Progenitor cell of endocrine pancreas (in vitro differentiated cells): Measurements from ENCODE around the gene ACBD3. TPM values are rescaled to one million over a fixed set of nuclear protein-coding genes. Genes with fewer than 3 reads are reported as not detected.
"Not testable (repeated sequence)": the region's sequence is repeated elsewhere in the genome, so short reads cannot be mapped to it uniquely, and the experiment has no call there.

Experiments used
- DNase-seq: peaks from one replicate; pipeline ENCODE4 v3.0.0; 2021; ENCODE audit warnings: low spot score; ENCODE audit not compliant: unreplicated experiment
- H3K27ac Mint-ChIP-seq: 2 replicates; pipeline ENCODE4 v1.8.0; 2021; ENCODE audit warnings: mild to moderate bottlenecking, moderate library complexity, mixed read lengths
- H3K27me3 Mint-ChIP-seq: 2 replicates; pipeline ENCODE4 v1.8.0; 2021; ENCODE audit warnings: mixed read lengths
- H3K36me3 Mint-ChIP-seq: 2 replicates; pipeline ENCODE4 v1.8.0; 2022; ENCODE audit warnings: mixed read lengths; ENCODE audit not compliant: insufficient read depth
- H3K4me1 Mint-ChIP-seq: 2 replicates; pipeline ENCODE4 v1.8.0; 2021; ENCODE audit warnings: low read depth, mixed read lengths
- H3K4me3 Mint-ChIP-seq: 2 replicates; pipeline ENCODE4 v1.8.0; 2021; ENCODE audit warnings: low read depth, mild to moderate bottlenecking, moderate library complexity, mixed read lengths
- H3K9me3 Mint-ChIP-seq: 2 replicates; pipeline ENCODE4 v1.8.0; 2021; ENCODE audit warnings: low read depth, mixed read lengths
- CTCF ChIP-seq: fragments of 200-600 bp; sonication (generic); IDR thresholded peaks from one replicate; pipeline ENCODE4 v1.5.0; 2021; ENCODE audit warnings: antibody characterized with exemption, mild to moderate bottlenecking; ENCODE audit not compliant: unreplicated experiment
- total RNA-seq: library from RNA; stranded (reverse); gene quantifications from 2 replicates; pipeline ENCODE4 v1.2.1, GENCODE V29; 2021

ACBD3 gene
- total RNA-seq, 1 donor from 2014 or later, result 29.3 TPM

DNA sequence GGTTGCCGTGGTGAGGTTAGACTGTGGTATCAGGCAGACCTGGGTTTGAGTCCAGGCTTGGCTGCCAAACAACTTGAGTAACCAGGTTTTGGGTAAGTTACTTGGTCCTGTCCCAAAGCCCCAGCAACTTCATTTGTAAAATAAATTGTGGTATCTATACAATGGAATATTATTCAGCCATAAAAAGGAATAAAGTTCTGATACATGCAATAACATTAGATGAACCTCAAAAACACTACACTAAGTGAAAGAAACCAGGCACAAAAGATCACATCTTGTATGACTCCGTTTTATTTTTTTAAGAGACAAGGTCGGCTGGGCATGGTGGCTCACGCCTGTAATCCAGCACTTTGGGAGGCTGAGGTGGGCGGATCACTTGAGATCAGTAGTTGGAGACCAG, 20.5 kb upstream of the ACBD3 start:
- no peaks in the 10 kb centered on the region for H3K9me3 Mint-ChIP-seq
- peaks cover 1% of the 10 kb centered on the region for H3K4me1 Mint-ChIP-seq
- no peaks in the 10 kb centered on the region for H3K36me3 Mint-ChIP-seq
- H3K4me3 Mint-ChIP-seq, result no peak overlapping the region
- H3K27ac Mint-ChIP-seq, result no peak overlapping the region
- peaks cover 14% of the 10 kb centered on the region for H3K27me3 Mint-ChIP-seq
- no peak for TF ChIP-seq CTCF
- DNase-seq, result no peak

GRCh38 chr1:226204198-226204597, 17.7 kb upstream of the ACBD3 start:
- Mint-ChIP-seq H3K36me3 (no peaks in the 10 kb centered on the region), H3K4me3 (no peak overlapping the region), H3K9me3 (no peaks in the 10 kb centered on the region), H3K4me1 (peaks cover 1% of the 10 kb centered on the region), H3K27me3 (no peaks in the 10 kb centered on the region), H3K27ac (no peak overlapping the region)
- no peak for TF ChIP-seq CTCF
- no peak for DNase-seq

DNA sequence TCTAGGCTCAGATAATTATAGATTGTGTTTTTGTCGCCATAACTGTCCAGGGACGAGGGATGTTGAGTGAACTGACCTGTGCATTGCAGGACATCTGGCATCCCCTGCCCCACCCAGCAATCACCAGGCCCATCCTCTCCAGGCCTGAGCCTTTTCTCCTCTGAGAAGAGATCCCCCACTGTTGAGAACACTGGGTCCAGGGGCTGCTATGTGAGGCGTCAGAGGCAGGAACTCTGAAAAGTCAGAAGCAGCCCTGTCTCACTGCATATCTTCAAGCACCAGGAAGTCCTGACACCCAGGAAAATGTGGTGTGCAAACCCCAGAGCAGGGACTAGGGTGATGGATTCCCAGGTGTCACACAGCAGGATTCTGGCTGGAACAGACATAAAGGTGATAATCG, 17.1 kb upstream of the ACBD3 start:
- no peaks in the 10 kb centered on the region for H3K27me3 Mint-ChIP-seq

DNA sequence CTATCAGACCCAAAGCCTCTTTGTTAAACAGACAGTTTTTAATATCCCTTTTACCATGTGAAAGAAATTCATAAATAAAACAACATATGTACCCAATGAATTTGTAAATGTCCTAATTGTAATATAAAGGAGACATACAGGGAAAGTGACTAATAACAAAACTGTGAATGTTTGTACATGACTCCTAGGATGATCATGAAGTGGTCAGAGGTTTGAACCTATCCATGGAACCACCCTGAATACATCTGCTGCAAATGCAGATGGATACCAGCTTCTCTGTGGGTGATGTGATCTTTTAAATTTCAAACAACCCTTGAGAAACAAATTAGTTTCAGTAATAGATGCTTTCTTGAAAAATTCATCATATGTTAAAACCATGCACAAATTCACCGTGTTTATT, 16.7 kb upstream of the ACBD3 start:
- Mint-ChIP-seq H3K4me1 (peaks cover 1% of the 10 kb centered on the region), H3K9me3 (no peaks in the 10 kb centered on the region), H3K4me3 (no peak overlapping the region), H3K36me3 (no peaks in the 10 kb centered on the region), H3K27me3 (no peaks in the 10 kb centered on the region), H3K27ac (no peak overlapping the region)
- TF ChIP-seq CTCF, result no peak
- DNase-seq, result no peak

More for the DNA sequence above, 17.1 kb upstream of the ACBD3 start:
- H3K36me3 Mint-ChIP-seq, result no peaks in the 10 kb centered on the region
- no peaks in the 10 kb centered on the region for H3K9me3 Mint-ChIP-seq
- no peak overlapping the region for H3K27ac Mint-ChIP-seq
- no peak overlapping the region for H3K4me3 Mint-ChIP-seq
- no peak for DNase-seq
- H3K4me1 Mint-ChIP-seq, result peaks cover 1% of the 10 kb centered on the region
- TF ChIP-seq CTCF, result no peak

DNA sequence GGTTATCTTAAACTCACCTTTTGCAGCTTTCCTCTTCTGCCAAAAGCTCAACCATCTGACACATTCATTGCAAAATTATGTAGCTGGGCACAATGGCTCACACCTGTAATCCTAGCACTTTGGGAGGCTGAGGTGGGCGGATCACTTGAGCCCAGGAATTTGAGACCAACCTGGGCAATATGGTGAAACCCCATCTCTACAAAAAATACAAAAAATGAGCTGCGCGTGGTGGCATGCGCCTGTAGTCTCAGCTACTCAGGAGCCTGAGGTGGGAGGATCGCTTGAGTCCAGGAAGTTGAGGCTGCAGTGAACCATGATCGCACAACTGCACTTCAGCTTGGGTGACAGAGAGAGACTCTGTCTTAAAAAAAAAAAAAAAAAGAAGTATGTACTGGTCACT, 16.1 kb upstream of the ACBD3 start:
- DNase-seq, H3K4me1 Mint-ChIP-seq, H3K9me3 Mint-ChIP-seq, H3K27ac Mint-ChIP-seq, H3K4me3 Mint-ChIP-seq, H3K36me3 Mint-ChIP-seq, H3K27me3 Mint-ChIP-seq: not testable (repeated sequence)

GRCh38 chr1:226202246-226202645, 15.7 kb upstream of the ACBD3 start:
- Mint-ChIP-seq H3K27ac (no peak overlapping the region), H3K9me3 (no peaks in the 10 kb centered on the region), H3K4me1 (peaks cover 1% of the 10 kb centered on the region), H3K27me3 (no peaks in the 10 kb centered on the region), H3K36me3 (no peaks in the 10 kb centered on the region), H3K4me3 (no peak overlapping the region)
- DNase-seq, result no peak
- TF ChIP-seq CTCF, result no peak
